B cell (primary cell): ENCODE results near the gene NFE2. TPM values are rescaled to one million over a fixed set of nuclear protein-coding genes. Genes with fewer than 3 reads are reported as not detected.
"Not testable (repeated sequence)": the region's sequence is repeated elsewhere in the genome, so short reads cannot be mapped to it uniquely, and the experiment has no call there.

ENCODE experiments used
- ATAC-seq: fragments of 200-7000 bp; cut with Tn5 transposase; one replicate; pipeline ENCODE4 v1.10.0; 2021; ENCODE audit warnings: low read depth, mild to moderate bottlenecking, moderate number of reproducible peaks, moderate library complexity
- CTCF ChIA-PET: fragments of 350-600 bp; sonication (Branson Sonifier 250); formaldehyde crosslinking; loops from one replicate; lab custom pipeline; 2021; ENCODE audit warnings: antibody characterized with exemption, inconsistent platforms; lab: Charles Lee
- POLR2A ChIA-PET: fragments of 350-600 bp; sonication (Branson Sonifier 250); formaldehyde crosslinking; loops from one replicate; lab custom pipeline; 2021; ENCODE audit warnings: antibody characterized with exemption; lab: Charles Lee
- DNase-seq: peaks from one replicate; pipeline ENCODE4 v3.0.0; 2013
- H2AFZ ChIP-seq: 2 replicates; pipeline ENCODE4 v1.6.1; 2012; ENCODE audit warnings: mild to moderate bottlenecking, low read depth, low read length; ENCODE audit not compliant: insufficient read depth, poor library complexity, severe bottlenecking
- H3K27ac ChIP-seq, 2 donors: 1 replicate in 1 of 2; 2 replicates in 1 of 2; pipeline ENCODE4 v1.5.1; 2012 to 2013; ENCODE audit warnings: low read length in 2 of 2, mild to moderate bottlenecking in 2 of 2, moderate library complexity in 1 of 2
- H3K27me3 ChIP-seq, 4 experiments: fragments of 200-600 bp in 1 of 4; sonication (generic) in 1 of 4; replicated peaks in 1 of 4; 1 replicate in 2 of 4; 2 replicates in 2 of 4; pipeline versions ENCODE4 v1.6.1 to v1.7.0; 2013 to 2016; ENCODE audit warnings: low read length in 3 of 4, mild to moderate bottlenecking in 2 of 4, mixed read lengths in 1 of 4, moderate library complexity in 1 of 4; ENCODE audit not compliant: insufficient read depth in 4 of 4, control insufficient read depth in 3 of 4; ENCODE audit errors: control extremely low read depth in 1 of 4
- H3K36me3 ChIP-seq, 2 experiments: replicated peaks in 1 of 2; 1 replicate in 1 of 2; 2 replicates in 1 of 2; pipeline versions ENCODE4 v1.6.1 to v1.7.1; 2013; ENCODE audit warnings: low read length in 1 of 2; ENCODE audit not compliant: insufficient read depth in 2 of 2, control insufficient read depth in 1 of 2; ENCODE audit errors: control extremely low read depth in 1 of 2, extremely low read depth in 1 of 2
- H3K4me1 ChIP-seq, 2 donors: fragments of 200-600 bp in 1 of 2; sonication (generic) in 1 of 2; 1 replicate in 1 of 2; 2 replicates in 1 of 2; pipeline versions ENCODE4 v1.5.1 to v1.6.1; 2013 to 2017; ENCODE audit warnings: low read length in 2 of 2; ENCODE audit not compliant: control insufficient read depth in 2 of 2, insufficient read depth in 2 of 2
- H3K4me2 ChIP-seq: replicated peaks from 2 replicates; pipeline ENCODE3; 2012; ENCODE audit warnings: mild to moderate bottlenecking, low read depth, low read length; ENCODE audit not compliant: poor library complexity, severe bottlenecking
- H3K4me3 ChIP-seq, 5 experiments: fragments of 200-600 bp in 1 of 5; sonication (generic) in 1 of 5; 1 replicate in 3 of 5; 2 replicates in 2 of 5; pipeline versions ENCODE4 v1.5.1 to v1.7.0; 2011 to 2016; ENCODE audit warnings: low read length in 4 of 5, mild to moderate bottlenecking in 4 of 5, low read depth in 2 of 5, control low read depth in 1 of 5, moderate library complexity in 1 of 5; ENCODE audit not compliant: insufficient read depth in 1 of 5; ENCODE audit errors: control extremely low read depth in 1 of 5, extremely low read depth in 1 of 5
- H3K79me2 ChIP-seq: fragments of 200-600 bp; sonication (generic); one replicate; pipeline ENCODE4 v1.6.0; 2016; ENCODE audit warnings: low read length; ENCODE audit not compliant: control insufficient read depth, insufficient read depth
- H3K9ac ChIP-seq: fragments of 200-600 bp; sonication (generic); 2 replicates; pipeline ENCODE4 v1.6.1; 2017; ENCODE audit warnings: mild to moderate bottlenecking, low read length, moderate library complexity
- H3K9me3 ChIP-seq, 3 donors: one replicate each; pipeline versions ENCODE4 v1.6.1 to v1.7.1; 2013; ENCODE audit warnings: low read length in 2 of 3; ENCODE audit not compliant: control insufficient read depth in 2 of 3, insufficient read depth in 1 of 3; ENCODE audit errors: control extremely low read depth in 1 of 3
- H4K20me1 ChIP-seq: 2 replicates; pipeline ENCODE4 v1.6.0; 2012; ENCODE audit warnings: mild to moderate bottlenecking, low read length; ENCODE audit not compliant: insufficient read depth, control insufficient read depth, poor library complexity, severe bottlenecking
- H3K27ac Mint-ChIP-seq: one replicate; pipeline ENCODE4 v1.8.0; 2021; ENCODE audit warnings: mixed read lengths
- H3K27me3 Mint-ChIP-seq: one replicate; pipeline ENCODE4 v1.8.0; 2021; ENCODE audit warnings: mixed read lengths
- H3K4me1 Mint-ChIP-seq: one replicate; pipeline ENCODE4 v1.8.0; 2021; ENCODE audit warnings: mixed read lengths
- H3K4me3 Mint-ChIP-seq: one replicate; pipeline ENCODE4 v1.8.0; 2021; ENCODE audit warnings: mixed read lengths
- H3K9me3 Mint-ChIP-seq: one replicate; pipeline ENCODE4 v1.8.0; 2022; ENCODE audit warnings: mixed read lengths; ENCODE audit not compliant: insufficient read depth
- EZH2 ChIP-seq: IDR thresholded peaks from 2 replicates; pipeline ENCODE4 v1.6.1; 2012; ENCODE audit warnings: borderline replicate concordance, low read depth, mild to moderate bottlenecking, moderate library complexity, low read length; ENCODE audit not compliant: insufficient read depth, poor library complexity, severe bottlenecking
- WGBS: methylation state at CpG from one replicate; pipeline ENCODE4 v1.1.5; 2013; ENCODE audit warnings: missing lambda C conversion rate; ENCODE audit not compliant: insufficient coverage; 5-methylcytosine and 5-hydroxymethylcytosine counted together
- intact Hi-C: fragments of 100-400 bp; cut with micrococcal nuclease; formaldehyde crosslinking; loops from one replicate; pipeline ENCODE4 v1.10.0; 2022
- polyA plus RNA-seq: library from polyadenylated mRNA; depleted of rRNA; stranded (reverse); fragments of >200 nt; gene quantifications from 2 replicates; pipeline ENCODE4 v1.2.3, GENCODE V29; 2012
- total RNA-seq, 2 donors: library from RNA; stranded (reverse); fragments of 120-200 nt in 1 of 2; gene quantifications; 1 replicate in 1 of 2; 2 replicates in 1 of 2; pipeline versions ENCODE4 v1.2.3 to v1.2.4, GENCODE V29; 2013 to 2022
- TF ChIP-seq, protein P1 (sequence below): fragments of 200-600 bp; IDR thresholded peaks from one replicate; pipeline ENCODE4 v1.8.0; 2022; ENCODE audit warnings: antibody characterized with exemption, mild to moderate bottlenecking

NFE2 gene
- total and polyA plus RNA-seq, 2 donors (not counting 1 experiment from before 2014, with no cell fraction given), result 0.60 TPM; not detected in 1

DNA sequence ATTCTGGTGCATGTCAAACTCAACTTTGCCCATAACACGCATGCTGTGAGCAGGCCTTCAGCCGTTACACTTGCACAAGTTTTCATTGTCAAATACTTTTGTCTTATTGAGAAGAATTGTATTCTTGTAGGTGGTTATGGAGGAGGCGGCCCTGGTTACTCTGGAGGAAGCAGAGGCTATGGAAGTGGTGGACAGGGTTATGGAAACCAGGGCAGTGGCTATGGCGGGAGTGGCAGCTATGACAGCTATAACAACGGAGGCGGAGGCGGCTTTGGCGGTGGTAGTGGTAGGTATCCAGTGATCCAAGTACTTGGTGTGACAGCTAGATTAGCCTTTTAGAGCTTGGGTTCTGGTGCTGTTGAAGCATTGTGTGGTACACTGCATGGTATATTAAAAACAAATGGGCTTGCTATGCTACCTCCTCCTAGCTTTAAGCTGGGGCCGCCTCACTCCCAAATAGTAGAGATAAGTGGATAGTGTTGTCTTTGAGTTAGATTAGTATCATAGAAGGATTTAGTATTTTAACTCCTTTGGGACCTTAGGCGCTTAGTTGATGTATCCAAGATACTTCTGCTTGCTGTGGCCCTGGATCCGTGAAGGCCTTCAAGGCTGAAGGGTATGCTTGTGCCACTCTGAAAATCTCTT lies 17.7 kb downstream of the NFE2 start:
- ChIA-PET CTCF (interaction anchor here (0.6 to 2.1 kb wide), 5 partner anchors 9 to 42 kb away, joined by 3 to 9 read pairs (median 3); partner anchors contain the start of gene COPZ1), POLR2A (interaction anchor here (0.8 kb wide), 1 partner anchor 1064 kb away, joined by 3 read pairs; no protein-coding TSS in a partner anchor)

GRCh38 chr12:54281694-54282093 lies 19.1 kb downstream of the NFE2 start:
- H3K4me3 Mint-ChIP-seq, DNase-seq, H3K9me3 ChIP-seq, H3K27me3 Mint-ChIP-seq, H2AFZ ChIP-seq, H3K9me3 Mint-ChIP-seq, H3K27me3 ChIP-seq, ATAC-seq, H3K27ac Mint-ChIP-seq: not testable (repeated sequence)
- Histone ChIP-seq H3K4me3 (peak overlapping the region; percentile 79 to 99 (median 99)), H3K4me1 (peaks cover 58 to 63% of the 10 kb centered on the region in 2 donors), H3K9ac (peak overlapping the region; percentile 99), H3K4me2 (peak overlapping the region; percentile 93), H3K27ac (peak overlapping the region; percentile 96 to 97), H4K20me1 (peaks cover 40% of the 10 kb centered on the region), H3K36me3 (peaks cover 2 to 50% of the 10 kb centered on the region in 2 experiments), H3K79me2 (peaks cover 54% of the 10 kb centered on the region)
- no CpG with 5 or more reads among the region's 4 CpGs for WGBS
- peaks cover 51% of the 10 kb centered on the region for H3K4me1 Mint-ChIP-seq
- ChIA-PET CTCF (interaction anchor here (1.0 to 3.3 kb wide), 6 partner anchors 11 to 77 kb away, joined by 3 to 22 read pairs (median 6); partner anchors contain the start of gene COPZ1), POLR2A (interaction anchor here (0.6 to 2.8 kb wide), 4 partner anchors 10 to 264 kb away, joined by 3 to 23 read pairs (median 6); partner anchors contain the start of gene COPZ1)
- intact Hi-C loops, result loop anchor here (5.0 kb wide), 1 partner anchor 274 kb away; the partner anchor contains the start of gene HOXC8

More for the DNA sequence above, 17.7 kb downstream of the NFE2 start:
- H3K4me3 Mint-ChIP-seq, result no peak overlapping the region
- Histone ChIP-seq H3K27me3 (no peaks in the 10 kb centered on the region), H3K9me3 (no peaks in the 10 kb centered on the region), H3K4me2 (peak overlapping the region; percentile 93), H3K9ac (peak overlapping the region; percentile 99), H3K36me3 (peaks cover 2 to 64% of the 10 kb centered on the region in 2 experiments), H3K27ac (peak overlapping the region in 1 of 2 donors; percentile 35), H3K4me1 (peaks cover 53 to 54% of the 10 kb centered on the region in 2 donors), H4K20me1 (peaks cover 46% of the 10 kb centered on the region), H3K4me3 (peak overlapping the region in 1 of 5 experiments; percentile 99), H2AFZ (no peak overlapping the region), H3K79me2 (peaks cover 40% of the 10 kb centered on the region)
- ATAC-seq, result no peak
- no peak overlapping the region for H3K27ac Mint-ChIP-seq
- intact Hi-C loops, result loop anchor here (5.0 kb wide), 1 partner anchor 276 kb away; the partner anchor contains the start of gene HOXC8
- TF ChIP-seq EZH2, result no peak
- TF ChIP-seq, protein P1, sequence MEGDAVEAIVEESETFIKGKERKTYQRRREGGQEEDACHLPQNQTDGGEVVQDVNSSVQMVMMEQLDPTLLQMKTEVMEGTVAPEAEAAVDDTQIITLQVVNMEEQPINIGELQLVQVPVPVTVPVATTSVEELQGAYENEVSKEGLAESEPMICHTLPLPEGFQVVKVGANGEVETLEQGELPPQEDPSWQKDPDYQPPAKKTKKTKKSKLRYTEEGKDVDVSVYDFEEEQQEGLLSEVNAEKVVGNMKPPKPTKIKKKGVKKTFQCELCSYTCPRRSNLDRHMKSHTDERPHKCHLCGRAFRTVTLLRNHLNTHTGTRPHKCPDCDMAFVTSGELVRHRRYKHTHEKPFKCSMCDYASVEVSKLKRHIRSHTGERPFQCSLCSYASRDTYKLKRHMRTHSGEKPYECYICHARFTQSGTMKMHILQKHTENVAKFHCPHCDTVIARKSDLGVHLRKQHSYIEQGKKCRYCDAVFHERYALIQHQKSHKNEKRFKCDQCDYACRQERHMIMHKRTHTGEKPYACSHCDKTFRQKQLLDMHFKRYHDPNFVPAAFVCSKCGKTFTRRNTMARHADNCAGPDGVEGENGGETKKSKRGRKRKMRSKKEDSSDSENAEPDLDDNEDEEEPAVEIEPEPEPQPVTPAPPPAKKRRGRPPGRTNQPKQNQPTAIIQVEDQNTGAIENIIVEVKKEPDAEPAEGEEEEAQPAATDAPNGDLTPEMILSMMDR, result no peak
- H3K27me3 Mint-ChIP-seq, result no peaks in the 10 kb centered on the region
- peaks cover 53% of the 10 kb centered on the region for H3K4me1 Mint-ChIP-seq
- 57% methylated on average over 7 of the region's 11 CpGs for WGBS
- DNase-seq, result no peak
- H3K9me3 Mint-ChIP-seq, result no peaks in the 10 kb centered on the region

GRCh38 chr12:54281261-54281638 lies 19.6 kb downstream of the NFE2 start:
- CTCF ChIA-PET, result interaction anchor here (1.0 to 3.3 kb wide), 7 partner anchors 11 to 79 kb away, joined by 3 to 22 read pairs (median 4); partner anchors contain the start of gene COPZ1

More at GRCh38 chr12:54281261-54281638, 19.6 kb downstream of the NFE2 start:
- Histone ChIP-seq H3K79me2 (peaks cover 59% of the 10 kb centered on the region), H3K4me1 (peaks cover 58 to 64% of the 10 kb centered on the region in 2 donors), H3K4me3 (peak overlapping the region; percentile 79 to 99 (median 99)), H2AFZ (peak overlapping the region; percentile 43), H3K36me3 (peaks cover 2 to 46% of the 10 kb centered on the region in 2 experiments), H3K9ac (peak overlapping the region; percentile 99), H3K27ac (peak overlapping the region; percentile 96 to 97), H4K20me1 (peaks cover 40% of the 10 kb centered on the region), H3K4me2 (peak overlapping the region; percentile 93)
- peaks cover 52% of the 10 kb centered on the region for H3K4me1 Mint-ChIP-seq
- ATAC-seq, H3K9me3 Mint-ChIP-seq, H3K27me3 ChIP-seq, H3K9me3 ChIP-seq, H3K27me3 Mint-ChIP-seq, H3K27ac Mint-ChIP-seq, H3K4me3 Mint-ChIP-seq, DNase-seq: not testable (repeated sequence)
- POLR2A ChIA-PET, result interaction anchor here (0.6 to 2.8 kb wide), 4 partner anchors 11 to 263 kb away, joined by 3 to 23 read pairs (median 6); partner anchors contain the start of gene COPZ1
- intact Hi-C loops, result loop anchor here (5.0 kb wide), 1 partner anchor 274 kb away; the partner anchor contains the start of gene HOXC8
- 3% methylated on average over 5 of the region's 10 CpGs for WGBS
